RWPE2 (cell line): ENCODE measurements around the gene TUBB3.
"Not testable (repeated sequence)": the region's sequence is repeated elsewhere in the genome, so short reads cannot be mapped to it uniquely, and the experiment has no call there.

Experiments
- ATAC-seq: fragments of 200-7000 bp; cut with Tn5 transposase; 3 replicates; pipeline ENCODE4 v1.9.1; 2021; ENCODE audit warnings: low read depth
- DNase-seq: peaks from one replicate; pipeline ENCODE4 v3.0.0-alpha.2; 2020; ENCODE audit warnings: low spot score
- H3K27ac ChIP-seq: fragments of 450-650 bp; 2 replicates; pipeline ENCODE4 v1.5.1; 2017; ENCODE audit warnings: mild to moderate bottlenecking; ENCODE audit not compliant: poor library complexity, severe bottlenecking
- H3K27me3 ChIP-seq: fragments of 250-450 bp; sonication (Bioruptor Pico); 2 replicates; pipeline ENCODE4 v1.5.1; 2021; ENCODE audit warnings: mild to moderate bottlenecking, moderate library complexity; ENCODE audit not compliant: insufficient read depth, poor library complexity, severe bottlenecking
- H3K36me3 ChIP-seq: fragments of 250-450 bp; sonication (Bioruptor Pico); 2 replicates; pipeline ENCODE4 v1.5.1; 2020; ENCODE audit warnings: low read depth, mild to moderate bottlenecking, moderate library complexity
- H3K4me1 ChIP-seq: fragments of 250-450 bp; sonication (Bioruptor Pico); 2 replicates; pipeline ENCODE4 v1.5.1; 2021; ENCODE audit warnings: mild to moderate bottlenecking, moderate library complexity; ENCODE audit not compliant: insufficient read depth, poor library complexity, severe bottlenecking
- H3K4me3 ChIP-seq: fragments of 250-450 bp; sonication (Bioruptor Pico); 2 replicates; pipeline ENCODE4 v1.5.1; 2021; ENCODE audit warnings: mild to moderate bottlenecking, moderate library complexity; ENCODE audit not compliant: severe bottlenecking
- H3K9me3 ChIP-seq: fragments of 250-450 bp; sonication (Bioruptor Pico); 2 replicates; pipeline ENCODE4 v1.5.1; 2021; ENCODE audit warnings: mild to moderate bottlenecking, moderate library complexity; ENCODE audit not compliant: severe bottlenecking
- CTCF ChIP-seq: fragments of 450-650 bp; IDR thresholded peaks from one replicate; pipeline ENCODE4 v1.5.1; 2017; ENCODE audit warnings: mild to moderate bottlenecking, moderate library complexity; ENCODE audit not compliant: poor library complexity, severe bottlenecking

Gene TUBB3

GRCh38 chr16:89912627-89913026 is 10.5 kb upstream of the TUBB3 start:
- DNase-seq = no peak
- H3K9me3 ChIP-seq = no peaks in the 10 kb centered on the region
- no peaks in the 10 kb centered on the region for H3K27me3 ChIP-seq
- peaks cover 10% of the 10 kb centered on the region for H3K4me1 ChIP-seq
- TF ChIP-seq CTCF = no peak
- H3K36me3 ChIP-seq = peaks cover 10% of the 10 kb centered on the region
- no peak for ATAC-seq
- no peak overlapping the region for H3K27ac ChIP-seq
- H3K4me3 ChIP-seq = no peak overlapping the region

GRCh38 chr16:89913408-89914387 is 9.4 kb upstream of the TUBB3 start:
- no peak for ATAC-seq
- DNase-seq = no peak
- Histone ChIP-seq H3K36me3 (peaks cover 10% of the 10 kb centered on the region), H3K4me3 (no peak overlapping the region), H3K27me3 (no peaks in the 10 kb centered on the region), H3K9me3 (no peaks in the 10 kb centered on the region), H3K4me1 (peaks cover 16% of the 10 kb centered on the region), H3K27ac (no peak overlapping the region)
- TF ChIP-seq CTCF = no peak

- not testable (repeated sequence) for H3K27me3 ChIP-seq, H3K9me3 ChIP-seq, H3K36me3 ChIP-seq, ATAC-seq, DNase-seq, H3K4me3 ChIP-seq, H3K27ac ChIP-seq
- peaks cover 16% of the 10 kb centered on the region for H3K4me1 ChIP-seq
Measured at GRCh38 chr16:89914642-89915285, 8.4 kb upstream of the TUBB3 start.

GRCh38 chr16:89915303-89916232 is 7.6 kb upstream of the TUBB3 start:
- H3K27ac ChIP-seq = no peak overlapping the region
- H3K36me3 ChIP-seq = no peaks in the 10 kb centered on the region; the same call in 1 of the 2 replicates
- no peaks in the 10 kb centered on the region for H3K9me3 ChIP-seq
- TF ChIP-seq CTCF = no peak
- H3K4me1 ChIP-seq = peaks cover 13% of the 10 kb centered on the region
- ATAC-seq = no peak
- no peak for DNase-seq
- no peaks in the 10 kb centered on the region for H3K27me3 ChIP-seq
- H3K4me3 ChIP-seq = no peak overlapping the region
